ENCODE measurements around the gene CCDC194.
A peak's percentile ranks its signal among the peaks of the same experiment; 100 is the strongest.

The CCDC194 gene

GRCh38 chr19:17393914-17394313 is at the start of gene CCDC194:
TSS of gene CCDC194 (minus strand) at chr19:17394196. CDS start at chr19:17394158, 38 bp downstream.
- peak within 1 kb of the TSS; percentile 67 for H3K27ac Mint-ChIP-seq
- DNase-seq: no peak
- H3K27me3 Mint-ChIP-seq: no peaks in the 10 kb centered on the region
- H3K36me3 Mint-ChIP-seq (ENCODE audit: low read depth): peaks cover 12% of the 10 kb centered on the region
- no peaks in the 10 kb centered on the region for H3K9me3 Mint-ChIP-seq
- H3K4me1 Mint-ChIP-seq (ENCODE audit: low read depth): peaks cover 20% of the 10 kb centered on the region
- peak within 1 kb of the TSS; percentile 25 for H3K4me3 Mint-ChIP-seq

DNA sequence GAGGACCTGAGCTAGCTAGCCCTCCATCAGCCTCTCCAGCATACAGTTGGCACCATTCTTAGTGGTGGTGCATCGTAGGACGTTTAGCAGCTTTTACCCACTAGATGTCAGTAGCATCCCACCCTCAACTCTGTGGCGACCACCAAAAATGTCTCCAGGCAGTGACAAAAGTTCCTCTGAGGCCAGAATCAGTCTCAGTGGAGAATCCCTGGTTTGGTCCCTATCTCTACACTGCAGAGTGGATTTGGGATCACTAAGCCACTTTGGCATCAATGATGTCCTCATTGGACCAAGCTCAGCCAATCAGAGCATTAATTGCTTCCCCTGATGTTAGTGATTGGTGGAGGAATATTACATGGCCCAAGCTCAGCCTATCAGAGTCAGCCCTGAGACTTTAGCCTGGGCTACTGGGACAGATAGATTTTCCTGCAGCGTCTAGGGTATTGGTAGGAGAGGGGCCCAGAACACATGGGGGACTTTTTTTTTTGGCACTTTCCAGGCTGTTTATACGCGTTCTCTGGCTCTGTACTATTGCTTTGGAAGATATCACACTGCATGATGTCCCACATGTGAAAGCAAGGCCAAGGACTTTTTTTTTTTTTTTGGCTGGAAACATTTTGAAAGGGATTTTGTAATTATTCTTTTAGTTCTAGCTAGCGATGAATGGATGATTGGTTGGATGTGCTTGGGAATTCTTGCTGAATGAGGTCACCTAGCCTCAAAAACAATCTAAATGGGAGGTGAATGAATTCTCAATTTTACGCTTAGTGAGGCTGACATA is 47.4 kb upstream of the CCDC194 start:
- no peaks in the 10 kb centered on the region for H3K27me3 Mint-ChIP-seq
- H3K27ac Mint-ChIP-seq: no peak overlapping the region
- H3K4me3 Mint-ChIP-seq: no peak overlapping the region
- DNase-seq: peak; percentile 53
- no peaks in the 10 kb centered on the region for H3K4me1 Mint-ChIP-seq (ENCODE audit: low read depth)
- H3K36me3 Mint-ChIP-seq (ENCODE audit: low read depth): no peaks in the 10 kb centered on the region
- no peaks in the 10 kb centered on the region for H3K9me3 Mint-ChIP-seq

DNA sequence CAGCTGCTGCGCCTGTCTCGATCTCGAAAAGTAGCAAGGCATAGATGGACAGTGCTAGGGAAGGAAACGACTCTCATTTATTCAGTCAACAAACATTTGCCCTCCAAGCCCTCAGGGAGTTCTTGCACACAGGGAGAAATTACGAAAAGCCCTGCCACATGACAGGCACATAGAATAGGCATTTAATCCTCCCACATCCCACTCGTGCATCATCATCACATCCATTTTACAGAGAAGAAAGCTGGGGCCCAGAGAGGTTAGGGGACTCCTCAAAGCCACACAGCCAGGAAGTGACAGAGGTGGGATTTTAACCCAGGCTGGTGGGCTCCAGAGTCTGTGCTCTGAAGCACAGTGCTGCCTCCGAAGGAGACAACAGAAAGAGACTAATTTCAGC is 42.9 kb upstream of the CCDC194 start:
- Mint-ChIP-seq H3K4me1 (ENCODE audit: low read depth) (no peaks in the 10 kb centered on the region), H3K27ac (no peak overlapping the region), H3K27me3 (no peaks in the 10 kb centered on the region), H3K9me3 (no peaks in the 10 kb centered on the region), H3K36me3 (ENCODE audit: low read depth) (no peaks in the 10 kb centered on the region), H3K4me3 (no peak overlapping the region)
- no peak for DNase-seq

GRCh38 chr19:17436094-17436873 is 42.3 kb upstream of the CCDC194 start:
- Mint-ChIP-seq H3K27me3 (no peaks in the 10 kb centered on the region), H3K9me3 (no peaks in the 10 kb centered on the region), H3K27ac (no peak overlapping the region), H3K36me3 (ENCODE audit: low read depth) (no peaks in the 10 kb centered on the region), H3K4me1 (ENCODE audit: low read depth) (no peaks in the 10 kb centered on the region), H3K4me3 (no peak overlapping the region)
- no peak for DNase-seq

- Mint-ChIP-seq H3K27ac (no peak overlapping the region), H3K36me3 (ENCODE audit: low read depth) (no peaks in the 10 kb centered on the region), H3K4me1 (ENCODE audit: low read depth) (no peaks in the 10 kb centered on the region), H3K4me3 (no peak overlapping the region), H3K27me3 (no peaks in the 10 kb centered on the region), H3K9me3 (no peaks in the 10 kb centered on the region)
- DNase-seq: no peak
Measured at GRCh38 chr19:17435218-17435617, 41.2 kb upstream of the CCDC194 start.

DNA sequence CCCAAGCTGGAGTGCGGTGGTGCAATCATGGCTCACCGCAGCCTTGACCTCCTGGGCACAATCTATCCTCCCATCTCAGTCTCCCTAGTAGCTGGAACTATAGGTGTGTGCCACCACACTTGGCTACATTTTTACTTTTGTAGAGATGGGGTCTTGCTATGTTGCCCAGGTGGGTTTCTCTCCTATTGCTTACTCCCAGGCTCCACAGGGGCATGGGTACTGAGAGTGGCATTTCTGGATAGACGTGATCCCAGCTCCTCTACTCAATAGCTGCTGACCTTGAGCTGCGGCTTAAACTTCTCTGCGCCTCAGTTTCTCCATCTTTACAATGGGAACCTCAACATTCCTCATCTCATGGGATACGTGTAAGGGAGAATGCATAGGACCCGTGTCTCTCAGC is 37.4 kb upstream of the CCDC194 start:
- no peaks in the 10 kb centered on the region for H3K27me3 Mint-ChIP-seq
- H3K36me3 Mint-ChIP-seq (ENCODE audit: low read depth): no peaks in the 10 kb centered on the region
- DNase-seq: no peak
- H3K4me3 Mint-ChIP-seq: no peak overlapping the region
- no peaks in the 10 kb centered on the region for H3K4me1 Mint-ChIP-seq (ENCODE audit: low read depth)
- no peak overlapping the region for H3K27ac Mint-ChIP-seq
- no peaks in the 10 kb centered on the region for H3K9me3 Mint-ChIP-seq

GRCh38 chr19:17429641-17430113 is 35.7 kb upstream of the CCDC194 start:
- no peaks in the 10 kb centered on the region for H3K27me3 Mint-ChIP-seq
- H3K4me3 Mint-ChIP-seq: no peak overlapping the region
- DNase-seq: no peak
- H3K9me3 Mint-ChIP-seq: no peaks in the 10 kb centered on the region
- H3K36me3 Mint-ChIP-seq (ENCODE audit: low read depth): no peaks in the 10 kb centered on the region
- no peak overlapping the region for H3K27ac Mint-ChIP-seq
- H3K4me1 Mint-ChIP-seq (ENCODE audit: low read depth): peaks cover 1% of the 10 kb centered on the region

DNA sequence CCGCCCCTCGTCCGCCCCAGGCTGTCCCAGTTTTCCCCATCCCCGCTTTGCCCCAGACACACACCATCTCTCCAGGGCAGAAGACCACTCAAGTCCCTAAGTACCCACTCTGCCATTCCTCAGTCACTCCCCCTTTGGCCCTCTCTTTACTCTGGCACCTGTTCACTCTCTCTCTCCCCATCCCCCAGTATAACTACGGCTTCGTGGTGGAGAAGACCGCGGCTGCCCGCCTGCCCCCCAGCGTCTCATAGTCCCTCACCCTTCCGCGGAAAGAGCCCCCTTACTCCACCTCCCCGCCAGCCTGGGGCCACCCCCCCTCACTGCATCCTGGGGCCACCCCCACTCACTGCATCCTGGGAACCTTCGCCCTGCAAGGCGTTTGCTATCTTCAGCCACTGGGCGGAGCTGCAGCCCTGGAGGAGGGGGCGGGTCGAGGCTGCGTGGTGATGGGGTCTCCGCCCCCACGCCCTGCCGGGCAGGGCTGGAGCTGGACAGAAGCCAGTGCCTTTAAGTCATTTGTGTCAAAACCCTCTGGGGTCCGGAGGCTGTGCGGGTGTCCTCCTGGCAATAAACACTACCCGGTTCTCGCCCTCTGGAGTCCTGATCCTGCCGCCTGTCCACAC is 30.9 kb upstream of the CCDC194 start:
- H3K4me3 Mint-ChIP-seq: no peak overlapping the region
- DNase-seq: peak; percentile 49
- peaks cover 11% of the 10 kb centered on the region for H3K4me1 Mint-ChIP-seq (ENCODE audit: low read depth)
- H3K36me3 Mint-ChIP-seq (ENCODE audit: low read depth): peaks cover 16% of the 10 kb centered on the region
- no peaks in the 10 kb centered on the region for H3K9me3 Mint-ChIP-seq
- no peaks in the 10 kb centered on the region for H3K27me3 Mint-ChIP-seq
- no peak overlapping the region for H3K27ac Mint-ChIP-seq

- no peak for DNase-seq
- Mint-ChIP-seq H3K27me3 (no peaks in the 10 kb centered on the region), H3K36me3 (ENCODE audit: low read depth) (peaks cover 18% of the 10 kb centered on the region), H3K9me3 (no peaks in the 10 kb centered on the region), H3K4me3 (no peak overlapping the region), H3K27ac (no peak overlapping the region), H3K4me1 (ENCODE audit: low read depth) (peaks cover 21% of the 10 kb centered on the region)
Measured at GRCh38 chr19:17423429-17424208, 29.6 kb upstream of the CCDC194 start.

- Mint-ChIP-seq H3K27me3 (no peaks in the 10 kb centered on the region), H3K36me3 (ENCODE audit: low read depth) (peaks cover 20% of the 10 kb centered on the region), H3K9me3 (no peaks in the 10 kb centered on the region), H3K4me1 (ENCODE audit: low read depth) (peaks cover 22% of the 10 kb centered on the region), H3K4me3 (no peak overlapping the region), H3K27ac (no peak overlapping the region)
- no peak for DNase-seq
Measured at GRCh38 chr19:17421942-17422341, 27.9 kb upstream of the CCDC194 start.

DNA sequence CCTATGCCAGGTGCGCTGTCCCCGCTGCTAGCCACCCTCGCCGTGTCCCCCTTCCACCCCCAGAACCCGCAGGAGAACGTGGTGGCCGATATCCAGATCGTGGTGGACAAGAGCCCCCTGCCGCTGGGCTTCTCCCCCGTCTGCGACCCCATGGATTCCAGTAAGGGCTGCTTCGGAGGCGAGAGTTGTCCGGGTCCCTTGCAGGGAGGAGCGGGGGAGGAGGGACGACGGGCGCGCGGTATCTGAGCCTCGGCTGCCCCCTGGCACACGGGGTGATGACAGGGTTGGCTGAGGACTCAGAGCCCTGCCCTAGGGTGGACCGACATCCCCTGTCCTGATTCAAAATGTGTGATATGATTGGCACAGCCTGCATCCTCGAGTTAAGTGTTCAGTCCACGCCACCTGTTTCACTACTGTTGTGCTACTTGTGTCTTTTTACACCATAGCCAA is 26.5 kb upstream of the CCDC194 start:
- Mint-ChIP-seq H3K9me3 (no peaks in the 10 kb centered on the region), H3K4me3 (peak overlapping the region; percentile 89), H3K27ac (peak overlapping the region; percentile 85), H3K36me3 (ENCODE audit: low read depth) (peaks cover 29% of the 10 kb centered on the region), H3K27me3 (no peaks in the 10 kb centered on the region), H3K4me1 (ENCODE audit: low read depth) (peaks cover 22% of the 10 kb centered on the region)
- DNase-seq: no peak

DNA sequence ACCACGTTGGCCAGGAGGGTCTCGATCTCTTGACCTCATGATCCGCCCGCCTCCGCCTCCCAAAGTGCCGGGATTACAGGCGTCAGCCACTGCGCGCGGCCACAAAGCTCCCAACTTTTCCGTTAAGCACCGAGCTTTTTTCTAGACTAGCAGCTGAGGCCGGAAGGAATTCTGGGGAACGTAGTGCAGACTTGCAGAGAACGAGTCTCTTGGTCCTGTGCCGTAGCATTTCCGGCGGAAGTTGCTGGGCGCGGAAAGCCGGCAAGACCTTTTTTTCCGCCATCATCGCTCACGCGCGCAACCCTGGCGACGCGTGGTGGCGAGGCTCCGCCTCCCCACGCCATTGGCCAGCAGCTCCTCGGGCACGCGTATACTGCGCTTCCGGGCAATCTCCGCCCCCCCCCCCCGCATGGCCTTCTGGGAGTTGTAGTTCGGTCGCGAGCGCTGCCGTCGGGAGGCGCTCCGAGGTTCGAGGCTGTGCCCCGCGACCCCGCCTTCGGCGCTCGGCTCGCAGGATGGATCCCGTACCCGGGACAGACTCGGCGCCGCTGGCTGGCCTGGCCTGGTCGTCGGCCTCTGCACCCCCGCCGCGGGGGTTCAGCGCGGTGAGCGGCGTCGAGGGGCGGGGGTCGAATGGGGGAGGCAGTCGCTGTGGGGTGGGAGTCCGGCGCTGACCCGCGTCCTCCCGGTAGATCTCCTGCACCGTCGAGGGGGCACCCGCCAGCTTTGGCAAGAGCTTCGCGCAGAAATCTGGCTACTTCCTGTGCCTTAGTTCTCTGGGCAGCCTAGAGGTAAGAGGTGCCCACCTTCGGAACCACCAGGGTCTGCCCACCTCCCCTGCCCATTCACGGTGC is 25.9 kb upstream of the CCDC194 start, which contains the start of gene MVB12A:
Gene MVB12A, plus strand, starts transcription at position 427 of the 854 bp plus-strand sequence. Its CDS starts 89 bp downstream, at position 516.
- peak within 1 kb of the TSS; percentile 89 for H3K4me3 Mint-ChIP-seq
- peak; percentile 94 for DNase-seq
- H3K9me3 Mint-ChIP-seq: no peaks in the 10 kb centered on the region
- peaks cover 35% of the 10 kb centered on the region for H3K36me3 Mint-ChIP-seq (ENCODE audit: low read depth)
- peaks cover 22% of the 10 kb centered on the region for H3K4me1 Mint-ChIP-seq (ENCODE audit: low read depth)
- H3K27ac Mint-ChIP-seq: peak within 1 kb of the TSS; percentile 95
- no peaks in the 10 kb centered on the region for H3K27me3 Mint-ChIP-seq

GRCh38 chr19:17419154-17419620 is 25.2 kb upstream of the CCDC194 start:
- H3K27me3 Mint-ChIP-seq: no peaks in the 10 kb centered on the region
- H3K27ac Mint-ChIP-seq: peak overlapping the region; percentile 95
- H3K36me3 Mint-ChIP-seq (ENCODE audit: low read depth): peaks cover 42% of the 10 kb centered on the region
- no peak for DNase-seq
- H3K4me3 Mint-ChIP-seq: peak overlapping the region; percentile 89
- H3K4me1 Mint-ChIP-seq (ENCODE audit: low read depth): peaks cover 20% of the 10 kb centered on the region
- H3K9me3 Mint-ChIP-seq: no peaks in the 10 kb centered on the region

Data from activated T-cell treated with anti-CD3 and anti-CD28 coated beads, Interleukin-2, amount 50 U/mL, for 24 hours (primary cell).